Activated naive CD4-positive, alpha-beta T cell treated with anti-CD3 and anti-CD28 coated beads, Interleukin-2, amount 50 U/mL, for 24 hours (primary cell): ENCODE data around the gene VLDLR.
A peak's percentile ranks its signal among the peaks of the same experiment; 100 is the strongest.

Experiments
- H3K27ac Mint-ChIP-seq: one replicate; pipeline ENCODE4 v1.8.0; 2021; ENCODE audit warnings: mild to moderate bottlenecking, mixed read lengths
- H3K27me3 Mint-ChIP-seq: one replicate; pipeline ENCODE4 v1.8.0; 2021; ENCODE audit warnings: mixed read lengths
- H3K36me3 Mint-ChIP-seq: one replicate; pipeline ENCODE4 v1.8.0; 2021; ENCODE audit warnings: mixed read lengths
- H3K4me1 Mint-ChIP-seq: one replicate; pipeline ENCODE4 v1.8.0; 2021; ENCODE audit warnings: mixed read lengths
- H3K4me3 Mint-ChIP-seq: one replicate; pipeline ENCODE4 v1.8.0; 2021; ENCODE audit warnings: mild to moderate bottlenecking, mixed read lengths
- H3K9me3 Mint-ChIP-seq: one replicate; pipeline ENCODE4 v1.8.0; 2021; ENCODE audit warnings: mixed read lengths

VLDLR gene

GRCh38 chr9:2611961-2612360 is 9.6 kb upstream of the VLDLR start:
- Mint-ChIP-seq H3K27ac (no peak overlapping the region), H3K9me3 (no peaks in the 10 kb centered on the region), H3K4me1 (no peaks in the 10 kb centered on the region), H3K27me3 (peaks cover 9% of the 10 kb centered on the region), H3K36me3 (no peaks in the 10 kb centered on the region), H3K4me3 (no peak overlapping the region)

GRCh38 chr9:2613730-2614271 is 7.8 kb upstream of the VLDLR start:
- Mint-ChIP-seq H3K9me3 (peaks cover 5% of the 10 kb centered on the region), H3K4me1 (no peaks in the 10 kb centered on the region), H3K27ac (no peak overlapping the region), H3K4me3 (no peak overlapping the region), H3K36me3 (no peaks in the 10 kb centered on the region), H3K27me3 (peaks cover 11% of the 10 kb centered on the region)

DNA sequence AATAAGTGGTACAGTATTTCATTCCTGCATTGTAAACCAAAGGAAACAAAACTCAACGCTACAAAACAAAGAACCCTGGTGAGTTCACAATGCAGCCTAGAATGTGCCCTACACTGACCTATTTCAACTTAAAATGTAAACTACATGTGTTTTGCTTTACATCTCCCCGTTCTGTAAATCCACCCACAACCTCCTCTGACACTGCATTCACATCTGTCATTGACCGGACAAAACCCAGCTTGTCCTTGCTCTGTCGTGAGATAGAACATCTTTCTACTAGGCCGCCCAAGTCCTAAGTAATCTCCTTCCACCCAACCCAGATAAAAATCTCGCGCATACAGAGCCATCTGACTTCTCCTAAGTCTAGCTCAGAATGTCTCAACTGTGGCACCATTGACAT is 6.1 kb upstream of the VLDLR start:
- H3K9me3 Mint-ChIP-seq, result peaks cover 5% of the 10 kb centered on the region
- no peaks in the 10 kb centered on the region for H3K36me3 Mint-ChIP-seq
- H3K4me1 Mint-ChIP-seq, result peaks cover 4% of the 10 kb centered on the region
- no peak overlapping the region for H3K4me3 Mint-ChIP-seq
- no peak overlapping the region for H3K27ac Mint-ChIP-seq
- H3K27me3 Mint-ChIP-seq, result peaks cover 25% of the 10 kb centered on the region

DNA sequence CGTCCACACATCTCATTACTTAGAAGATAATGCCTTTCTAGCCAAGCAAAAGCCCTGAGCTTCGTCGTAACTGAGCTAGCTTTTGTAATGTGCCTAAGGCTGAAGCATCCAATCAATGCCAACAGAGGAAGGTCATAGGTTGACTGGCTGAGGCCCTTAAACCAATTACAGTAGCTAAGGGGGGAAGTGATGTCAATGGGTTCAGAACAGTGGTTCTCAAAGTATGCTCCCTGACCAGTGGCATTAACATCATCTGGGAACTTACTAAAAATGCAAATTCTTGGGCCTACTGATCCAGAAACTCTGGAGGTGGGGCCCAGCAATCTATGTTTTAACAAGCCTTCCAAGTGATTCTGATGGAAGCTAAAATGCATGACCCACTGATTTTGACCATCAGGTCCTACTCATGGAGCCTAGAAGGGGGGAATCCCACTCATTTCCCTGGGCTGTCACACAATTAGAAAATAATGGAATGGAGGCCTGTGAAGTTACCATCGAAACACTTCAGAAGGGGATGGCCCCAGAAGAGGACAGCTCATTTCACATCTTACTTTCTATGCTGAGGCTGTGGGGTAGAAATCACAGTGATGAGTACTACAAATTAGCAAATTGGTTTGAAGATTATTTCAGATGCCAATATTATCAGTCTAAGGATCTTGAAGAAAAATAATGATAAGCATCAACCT is 4.8 kb upstream of the VLDLR start:
- Mint-ChIP-seq H3K27me3 (peaks cover 30% of the 10 kb centered on the region), H3K4me1 (peaks cover 11% of the 10 kb centered on the region)

GRCh38 chr9:2618289-2618688 is 3.3 kb upstream of the VLDLR start:
- H3K27me3 Mint-ChIP-seq, result peaks cover 35% of the 10 kb centered on the region
- peaks cover 5% of the 10 kb centered on the region for H3K9me3 Mint-ChIP-seq
- H3K4me3 Mint-ChIP-seq, result no peak overlapping the region
- H3K4me1 Mint-ChIP-seq, result peaks cover 15% of the 10 kb centered on the region
- H3K27ac Mint-ChIP-seq, result no peak overlapping the region
- no peaks in the 10 kb centered on the region for H3K36me3 Mint-ChIP-seq

More for the DNA sequence above, 4.8 kb upstream of the VLDLR start:
- Mint-ChIP-seq H3K4me3 (no peak overlapping the region), H3K9me3 (peaks cover 5% of the 10 kb centered on the region), H3K36me3 (no peaks in the 10 kb centered on the region), H3K27ac (no peak overlapping the region)

- Mint-ChIP-seq H3K27ac (peak overlapping the region; percentile 81), H3K27me3 (peaks cover 56% of the 10 kb centered on the region), H3K36me3 (no peaks in the 10 kb centered on the region), H3K9me3 (peaks cover 5% of the 10 kb centered on the region), H3K4me3 (peak overlapping the region; percentile 84), H3K4me1 (peaks cover 21% of the 10 kb centered on the region)
Observed at GRCh38 chr9:2620919-2621721, 467 bp upstream of the VLDLR start.

GRCh38 chr9:2622461-2623287 is 1.1 kb downstream of the VLDLR start:
- peak overlapping the region; percentile 71 for H3K27ac Mint-ChIP-seq
- H3K27me3 Mint-ChIP-seq, result peaks cover 60% of the 10 kb centered on the region
- peak overlapping the region; percentile 88 for H3K4me3 Mint-ChIP-seq
- H3K36me3 Mint-ChIP-seq, result no peaks in the 10 kb centered on the region
- peaks cover 5% of the 10 kb centered on the region for H3K9me3 Mint-ChIP-seq
- H3K4me1 Mint-ChIP-seq, result peaks cover 21% of the 10 kb centered on the region

GRCh38 chr9:2623288-2624050 is 1.9 kb downstream of the VLDLR start:
- H3K36me3 Mint-ChIP-seq, result no peaks in the 10 kb centered on the region
- H3K27me3 Mint-ChIP-seq, result peaks cover 55% of the 10 kb centered on the region
- no peak overlapping the region for H3K27ac Mint-ChIP-seq
- H3K9me3 Mint-ChIP-seq, result peaks cover 1% of the 10 kb centered on the region
- H3K4me3 Mint-ChIP-seq, result peak overlapping the region; percentile 72
- H3K4me1 Mint-ChIP-seq, result peaks cover 21% of the 10 kb centered on the region

GRCh38 chr9:2624051-2624682 is 2.6 kb downstream of the VLDLR start:
- Mint-ChIP-seq H3K4me1 (peaks cover 21% of the 10 kb centered on the region), H3K36me3 (no peaks in the 10 kb centered on the region), H3K4me3 (peak overlapping the region; percentile 37), H3K27me3 (peaks cover 50% of the 10 kb centered on the region), H3K9me3 (no peaks in the 10 kb centered on the region), H3K27ac (no peak overlapping the region)

- Mint-ChIP-seq H3K27ac (no peak overlapping the region), H3K4me1 (peaks cover 17% of the 10 kb centered on the region), H3K4me3 (no peak overlapping the region), H3K9me3 (no peaks in the 10 kb centered on the region), H3K36me3 (no peaks in the 10 kb centered on the region), H3K27me3 (peaks cover 39% of the 10 kb centered on the region)
Observed at GRCh38 chr9:2625427-2625826, 3.8 kb downstream of the VLDLR start.

DNA sequence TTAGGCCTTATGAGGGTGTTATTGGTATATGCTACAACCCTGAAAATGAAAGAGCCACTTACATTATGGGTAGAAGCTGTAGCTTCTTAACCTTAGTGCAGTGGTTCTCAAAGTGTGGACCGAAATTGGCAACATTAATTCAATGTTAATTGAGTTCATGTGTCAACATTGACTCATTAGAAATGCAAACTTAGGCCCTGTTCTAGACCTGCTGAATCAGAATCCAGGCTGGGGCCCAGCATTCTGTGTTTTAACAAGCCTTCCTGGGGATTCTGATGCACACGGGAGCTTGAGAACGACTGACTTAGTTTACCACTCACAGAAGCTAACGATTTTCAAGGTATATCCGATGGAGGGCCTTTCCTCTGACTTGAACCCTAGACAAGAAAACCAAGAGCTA is 7.3 kb downstream of the VLDLR start:
- H3K27me3 Mint-ChIP-seq, result peaks cover 29% of the 10 kb centered on the region
- no peaks in the 10 kb centered on the region for H3K4me1 Mint-ChIP-seq
- H3K27ac Mint-ChIP-seq, result no peak overlapping the region
- H3K9me3 Mint-ChIP-seq, result no peaks in the 10 kb centered on the region
- H3K36me3 Mint-ChIP-seq, result no peaks in the 10 kb centered on the region
- no peak overlapping the region for H3K4me3 Mint-ChIP-seq

- H3K4me1 Mint-ChIP-seq, result no peaks in the 10 kb centered on the region
Observed at GRCh38 chr9:2630158-2630557, 8.6 kb downstream of the VLDLR start.

GRCh38 chr9:2631263-2631662 is 9.7 kb downstream of the VLDLR start:
- Mint-ChIP-seq H3K36me3 (no peaks in the 10 kb centered on the region), H3K4me1 (no peaks in the 10 kb centered on the region), H3K27me3 (peaks cover 14% of the 10 kb centered on the region), H3K9me3 (no peaks in the 10 kb centered on the region), H3K27ac (no peak overlapping the region), H3K4me3 (no peak overlapping the region)

More at GRCh38 chr9:2630158-2630557, 8.6 kb downstream of the VLDLR start:
- H3K36me3 Mint-ChIP-seq, result no peaks in the 10 kb centered on the region
- no peak overlapping the region for H3K27ac Mint-ChIP-seq
- no peak overlapping the region for H3K4me3 Mint-ChIP-seq
- no peaks in the 10 kb centered on the region for H3K9me3 Mint-ChIP-seq
- peaks cover 22% of the 10 kb centered on the region for H3K27me3 Mint-ChIP-seq

- H3K27ac Mint-ChIP-seq, result no peak overlapping the region
- H3K9me3 Mint-ChIP-seq, result no peaks in the 10 kb centered on the region
- no peaks in the 10 kb centered on the region for H3K4me1 Mint-ChIP-seq
- H3K36me3 Mint-ChIP-seq, result peaks cover 2% of the 10 kb centered on the region
- H3K4me3 Mint-ChIP-seq, result no peak overlapping the region
- H3K27me3 Mint-ChIP-seq, result peaks cover 11% of the 10 kb centered on the region
Observed at GRCh38 chr9:2634153-2634552, 12.6 kb downstream of the VLDLR start.
